CD4-positive, alpha-beta memory T cell (primary cell): ENCODE measurements around the gene ENSA. TPM values are rescaled to one million over a fixed set of nuclear protein-coding genes. Genes with fewer than 3 reads are reported as not detected.

Source experiments
- CTCF ChIA-PET: fragments of 350-600 bp; sonication (Branson Sonifier 250); formaldehyde crosslinking; loops from one replicate; lab custom pipeline; 2021; ENCODE audit warnings: inconsistent platforms; ENCODE audit not compliant: partially characterized antibody; lab: Charles Lee
- POLR2A ChIA-PET: fragments of 350-600 bp; sonication (Branson Sonifier 250); formaldehyde crosslinking; loops from one replicate; lab custom pipeline; 2021; ENCODE audit not compliant: partially characterized antibody; lab: Charles Lee
- DNase-seq, 5 donors: peaks; one replicate each; pipeline versions ENCODE4 v3.0.0 to v3.0.0-alpha.2; 2020 to 2022; ENCODE audit warnings: mixed read lengths in 1 of 5
- H3K27ac ChIP-seq: one replicate; pipeline ENCODE4 v1.7.0; 2013; ENCODE audit warnings: low read depth, low read length
- H3K27me3 ChIP-seq: 2 replicates; pipeline ENCODE4 v1.7.0; 2013; ENCODE audit warnings: mild to moderate bottlenecking, low read length, moderate library complexity; ENCODE audit not compliant: insufficient read depth
- H3K36me3 ChIP-seq: 2 replicates; pipeline ENCODE4 v1.7.0; 2013; ENCODE audit warnings: mild to moderate bottlenecking, low read length, moderate library complexity; ENCODE audit not compliant: insufficient read depth
- H3K4me1 ChIP-seq: 2 replicates; pipeline ENCODE4 v1.7.0; 2013; ENCODE audit warnings: mild to moderate bottlenecking, low read length, moderate library complexity; ENCODE audit not compliant: insufficient read depth
- H3K4me3 ChIP-seq, 2 donors: one replicate each; pipeline ENCODE4 v1.7.0; 2013; ENCODE audit warnings: low read length in 2 of 2, mild to moderate bottlenecking in 1 of 2
- H3K9me3 ChIP-seq, 2 donors: one replicate each; pipeline ENCODE4 v1.7.0; 2013; ENCODE audit warnings: low read length in 2 of 2, control low read depth in 1 of 2; ENCODE audit not compliant: control insufficient read depth in 1 of 2
- H3K27ac Mint-ChIP-seq, 7 donors: one replicate each; pipeline ENCODE4 v1.8.0; 2020 to 2021; ENCODE audit warnings: mixed read lengths in 7 of 7, mild to moderate bottlenecking in 6 of 7, inconsistent platforms in 3 of 7, moderate library complexity in 3 of 7
- H3K27me3 Mint-ChIP-seq, 2 donors: one replicate each; pipeline ENCODE4 v1.8.0; 2020 to 2021; ENCODE audit warnings: mixed read lengths in 2 of 2
- H3K36me3 Mint-ChIP-seq, 2 donors: one replicate each; pipeline ENCODE4 v1.8.0; 2020 to 2021; ENCODE audit warnings: mixed read lengths in 2 of 2, inconsistent platforms in 1 of 2, mild to moderate bottlenecking in 1 of 2
- H3K4me1 Mint-ChIP-seq, 4 donors: one replicate each; pipeline ENCODE4 v1.8.0; 2020 to 2021; ENCODE audit warnings: mixed read lengths in 4 of 4, mild to moderate bottlenecking in 1 of 4
- H3K4me3 Mint-ChIP-seq, 8 donors: one replicate each; pipeline ENCODE4 v1.8.0; 2020 to 2021; ENCODE audit warnings: mixed read lengths in 8 of 8, mild to moderate bottlenecking in 7 of 8, moderate library complexity in 6 of 8, inconsistent platforms in 3 of 8
- H3K9me3 Mint-ChIP-seq, 8 donors: one replicate each; pipeline ENCODE4 v1.8.0; 2020 to 2021; ENCODE audit warnings: mixed read lengths in 8 of 8, mild to moderate bottlenecking in 5 of 8, inconsistent platforms in 3 of 8, moderate library complexity in 1 of 8
- intact Hi-C: fragments of 100-400 bp; cut with micrococcal nuclease; formaldehyde crosslinking; loops from one replicate; pipeline ENCODE4 v1.15.1; 2023
- polyA plus RNA-seq, 2 donors: library from polyadenylated mRNA; unstranded; fragments of 300-500 nt; fragmentation: Illumina TruSeq; gene quantifications; one replicate each; pipeline ENCODE4 v1.2.3, GENCODE V29; 2021
- total RNA-seq, 2 experiments: library from RNA; stranded (reverse); gene quantifications; one replicate each; pipeline ENCODE4 v1.2.3, GENCODE V29; 2021

Gene ENSA
- total and polyA plus RNA-seq, 4 experiments from 2014 or later: 52.4 to 101 (median 77.4) TPM

GRCh38 chr1:150578272-150579109 lies 50.9 kb downstream of the ENSA start:
- no peaks in the 10 kb centered on the region for H3K27me3 Mint-ChIP-seq
- POLR2A ChIA-PET: interaction anchor here (0.5 to 18.6 kb wide), 14 partner anchors 15 to 695 kb away, joined by 3 to 1751 read pairs (median 11); partner anchors contain the start of genes CERS2, ENSA, FALEC and GOLPH3L
- peak; percentile 40 to 77 (median 49) for DNase-seq
- H3K4me3 Mint-ChIP-seq: peak overlapping the region; percentile 93 to 100 (median 99)
- Histone ChIP-seq H3K4me3 (peak overlapping the region; percentile 96 to 100), H3K36me3 (peaks cover 51% of the 10 kb centered on the region), H3K9me3 (no peaks in the 10 kb centered on the region), H3K27ac (peak overlapping the region; percentile 97), H3K4me1 (peaks cover 38% of the 10 kb centered on the region), H3K27me3 (no peaks in the 10 kb centered on the region)
- H3K9me3 Mint-ChIP-seq: peaks cover 0 to 10% (median 3%) of the 10 kb centered on the region in 8 donors
- peaks cover 18 to 65% (median 31%) of the 10 kb centered on the region in 4 donors for H3K4me1 Mint-ChIP-seq
- intact Hi-C loops: loop anchor here (1.0 kb wide), 5 partner anchors 15 to 119 kb away; partner anchors contain the start of genes ENSA and GOLPH3L
- H3K27ac Mint-ChIP-seq: peak overlapping the region; percentile 94 to 99 (median 98)
- peaks cover 58 to 59% of the 10 kb centered on the region in 2 donors for H3K36me3 Mint-ChIP-seq
- CTCF ChIA-PET: interaction anchor here (1.5 to 16.7 kb wide), 5 partner anchors 15 to 578 kb away, joined by 3 to 433 read pairs (median 10); partner anchors contain the start of gene ENSA

GRCh38 chr1:150577557-150578271 lies 51.7 kb downstream of the ENSA start:
- no peaks in the 10 kb centered on the region for H3K27me3 Mint-ChIP-seq
- Histone ChIP-seq H3K4me1 (peaks cover 46% of the 10 kb centered on the region), H3K27me3 (no peaks in the 10 kb centered on the region), H3K4me3 (peak overlapping the region; percentile 96 to 100), H3K9me3 (no peaks in the 10 kb centered on the region), H3K27ac (peak overlapping the region; percentile 97), H3K36me3 (peaks cover 58% of the 10 kb centered on the region)
- peaks cover 0 to 10% (median 3%) of the 10 kb centered on the region in 8 donors for H3K9me3 Mint-ChIP-seq
- H3K36me3 Mint-ChIP-seq: peaks cover 65 to 67% of the 10 kb centered on the region in 2 donors
- peak overlapping the region; percentile 93 to 100 (median 99) for H3K4me3 Mint-ChIP-seq
- H3K4me1 Mint-ChIP-seq: peaks cover 23 to 73% (median 38%) of the 10 kb centered on the region in 4 donors
- DNase-seq: peak; percentile 60 to 79 (median 69)
- intact Hi-C loops: loop anchor here (1.0 kb wide), 1 partner anchor 9 kb away; no protein-coding TSS in a partner anchor
- POLR2A ChIA-PET: interaction anchor here (0.6 to 18.6 kb wide), 12 partner anchors 14 to 691 kb away, joined by 3 to 1751 read pairs (median 11); partner anchors contain the start of genes ENSA, GOLPH3L and TNFAIP8L2
- CTCF ChIA-PET: interaction anchor here (1.3 to 16.7 kb wide), 5 partner anchors 9 to 52 kb away, joined by 3 to 433 read pairs (median 10); partner anchors contain the start of gene ENSA
- H3K27ac Mint-ChIP-seq: peak overlapping the region; percentile 94 to 99 (median 98)

GRCh38 chr1:150576794-150577556 lies 52.4 kb downstream of the ENSA start:
- H3K36me3 Mint-ChIP-seq: peaks cover 70 to 75% of the 10 kb centered on the region in 2 donors

GRCh38 chr1:150576367-150576711 lies 53.1 kb downstream of the ENSA start:
- POLR2A ChIA-PET: interaction anchor here (0.6 to 18.6 kb wide), 10 partner anchors 9 to 690 kb away, joined by 3 to 1751 read pairs (median 6); partner anchors contain the start of genes ENSA and GOLPH3L
- CTCF ChIA-PET: interaction anchor here (1.2 to 16.7 kb wide), 5 partner anchors 11 to 53 kb away, joined by 3 to 433 read pairs (median 5); partner anchors contain the start of gene ENSA
- Mint-ChIP-seq H3K36me3 (peaks cover 70 to 77% of the 10 kb centered on the region in 2 donors), H3K27ac (peak overlapping the region; percentile 75 to 99 (median 96)), H3K9me3 (peaks cover 0 to 10% (median 3%) of the 10 kb centered on the region in 8 donors), H3K4me3 (peak overlapping the region; percentile 93 to 100 (median 99)), H3K27me3 (no peaks in the 10 kb centered on the region), H3K4me1 (peaks cover 23 to 86% (median 37%) of the 10 kb centered on the region in 4 donors)
- DNase-seq: no peak
- intact Hi-C loops: no loop called here
- peak overlapping the region; percentile 97 for H3K27ac ChIP-seq
- peaks cover 54% of the 10 kb centered on the region for H3K4me1 ChIP-seq
- H3K36me3 ChIP-seq: peaks cover 58% of the 10 kb centered on the region
- no peaks in the 10 kb centered on the region for H3K9me3 ChIP-seq
- peak overlapping the region; percentile 96 to 100 for H3K4me3 ChIP-seq
- H3K27me3 ChIP-seq: no peaks in the 10 kb centered on the region

More at GRCh38 chr1:150576794-150577556, 52.4 kb downstream of the ENSA start:
- ChIA-PET CTCF (interaction anchor here (1.2 to 16.7 kb wide), 5 partner anchors 10 to 53 kb away, joined by 3 to 433 read pairs (median 5); partner anchors contain the start of gene ENSA), POLR2A (interaction anchor here (0.6 to 18.6 kb wide), 10 partner anchors 8 to 691 kb away, joined by 3 to 1751 read pairs (median 6); partner anchors contain the start of genes ENSA and GOLPH3L)
- Mint-ChIP-seq H3K9me3 (peaks cover 0 to 10% (median 3%) of the 10 kb centered on the region in 8 donors), H3K27ac (peak overlapping the region; percentile 94 to 99 (median 98)), H3K4me3 (peak overlapping the region; percentile 93 to 100 (median 99)), H3K27me3 (no peaks in the 10 kb centered on the region), H3K4me1 (peaks cover 23 to 80% (median 37%) of the 10 kb centered on the region in 4 donors)
- H3K36me3 ChIP-seq: peaks cover 58% of the 10 kb centered on the region
- no peaks in the 10 kb centered on the region for H3K27me3 ChIP-seq
- peak overlapping the region; percentile 96 to 100 for H3K4me3 ChIP-seq
- no peaks in the 10 kb centered on the region for H3K9me3 ChIP-seq
- peak; percentile 21 to 39 (median 27) for DNase-seq
- peak overlapping the region; percentile 97 for H3K27ac ChIP-seq
- H3K4me1 ChIP-seq: peaks cover 48% of the 10 kb centered on the region
- intact Hi-C loops: loop anchor here (1.0 kb wide), 1 partner anchor 9 kb away; no protein-coding TSS in a partner anchor

GRCh38 chr1:150575518-150576366 lies 53.7 kb downstream of the ENSA start:
- POLR2A ChIA-PET: interaction anchor here (0.6 to 18.6 kb wide), 10 partner anchors 9 to 211 kb away, joined by 3 to 1751 read pairs (median 6); partner anchors contain the start of genes ENSA, GOLPH3L and RPRD2
- peaks cover 0 to 10% (median 3%) of the 10 kb centered on the region in 8 donors for H3K9me3 Mint-ChIP-seq
- H3K4me3 ChIP-seq: peak overlapping the region; percentile 96 to 100
- H3K9me3 ChIP-seq: no peaks in the 10 kb centered on the region
- H3K4me1 Mint-ChIP-seq: peaks cover 25 to 88% (median 38%) of the 10 kb centered on the region in 4 donors
- peak overlapping the region; percentile 97 for H3K27ac ChIP-seq
- peak overlapping the region; percentile 75 to 99 (median 94) for H3K27ac Mint-ChIP-seq
- H3K27me3 ChIP-seq: no peaks in the 10 kb centered on the region
- intact Hi-C loops: no loop called here
- peaks cover 60% of the 10 kb centered on the region for H3K4me1 ChIP-seq
- H3K36me3 Mint-ChIP-seq: peaks cover 75 to 80% of the 10 kb centered on the region in 2 donors
- no peaks in the 10 kb centered on the region for H3K27me3 Mint-ChIP-seq
- H3K4me3 Mint-ChIP-seq: peak overlapping the region; percentile 93 to 100 (median 99)
- no peak for DNase-seq
- H3K36me3 ChIP-seq: peaks cover 58% of the 10 kb centered on the region
- CTCF ChIA-PET: interaction anchor here (1.2 to 16.7 kb wide), 4 partner anchors 12 to 54 kb away, joined by 3 to 433 read pairs (median 10); partner anchors contain the start of gene ENSA
